ENCODE measurements around the gene ZNF562.
"Not testable (repeated sequence)": the region's sequence is repeated elsewhere in the genome, so short reads cannot be mapped to it uniquely, and the experiment has no call there.

Gene ZNF562

DNA sequence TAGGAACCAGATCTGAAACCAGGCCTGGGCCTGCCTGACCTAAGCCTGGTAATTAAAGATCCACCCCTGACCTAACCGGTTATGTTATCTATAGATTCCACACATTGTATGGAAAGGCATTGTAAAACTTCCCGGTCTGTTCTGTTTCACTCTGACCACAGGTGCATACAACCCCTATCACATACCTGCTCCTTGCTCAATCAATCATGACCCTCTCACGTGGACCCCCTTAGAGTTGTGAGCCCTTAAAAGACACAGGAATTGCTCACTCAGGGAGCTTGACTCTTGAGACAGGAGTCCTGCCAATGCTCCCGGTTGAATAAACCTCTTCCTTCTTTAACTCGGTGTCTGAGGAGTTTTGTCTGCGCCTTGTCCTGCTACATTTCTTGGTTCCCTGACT is 27.3 kb upstream of the ZNF562 start:
- Histone ChIP-seq H3K4me3 (no peak overlapping the region), H3K27ac (no peak overlapping the region)
- TF ChIP-seq, protein P1, sequence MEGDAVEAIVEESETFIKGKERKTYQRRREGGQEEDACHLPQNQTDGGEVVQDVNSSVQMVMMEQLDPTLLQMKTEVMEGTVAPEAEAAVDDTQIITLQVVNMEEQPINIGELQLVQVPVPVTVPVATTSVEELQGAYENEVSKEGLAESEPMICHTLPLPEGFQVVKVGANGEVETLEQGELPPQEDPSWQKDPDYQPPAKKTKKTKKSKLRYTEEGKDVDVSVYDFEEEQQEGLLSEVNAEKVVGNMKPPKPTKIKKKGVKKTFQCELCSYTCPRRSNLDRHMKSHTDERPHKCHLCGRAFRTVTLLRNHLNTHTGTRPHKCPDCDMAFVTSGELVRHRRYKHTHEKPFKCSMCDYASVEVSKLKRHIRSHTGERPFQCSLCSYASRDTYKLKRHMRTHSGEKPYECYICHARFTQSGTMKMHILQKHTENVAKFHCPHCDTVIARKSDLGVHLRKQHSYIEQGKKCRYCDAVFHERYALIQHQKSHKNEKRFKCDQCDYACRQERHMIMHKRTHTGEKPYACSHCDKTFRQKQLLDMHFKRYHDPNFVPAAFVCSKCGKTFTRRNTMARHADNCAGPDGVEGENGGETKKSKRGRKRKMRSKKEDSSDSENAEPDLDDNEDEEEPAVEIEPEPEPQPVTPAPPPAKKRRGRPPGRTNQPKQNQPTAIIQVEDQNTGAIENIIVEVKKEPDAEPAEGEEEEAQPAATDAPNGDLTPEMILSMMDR (IDR thresholded peaks at IDR 0.05) = no peak
- DNase-seq (ENCODE audit: low spot score) = no peak

DNA sequence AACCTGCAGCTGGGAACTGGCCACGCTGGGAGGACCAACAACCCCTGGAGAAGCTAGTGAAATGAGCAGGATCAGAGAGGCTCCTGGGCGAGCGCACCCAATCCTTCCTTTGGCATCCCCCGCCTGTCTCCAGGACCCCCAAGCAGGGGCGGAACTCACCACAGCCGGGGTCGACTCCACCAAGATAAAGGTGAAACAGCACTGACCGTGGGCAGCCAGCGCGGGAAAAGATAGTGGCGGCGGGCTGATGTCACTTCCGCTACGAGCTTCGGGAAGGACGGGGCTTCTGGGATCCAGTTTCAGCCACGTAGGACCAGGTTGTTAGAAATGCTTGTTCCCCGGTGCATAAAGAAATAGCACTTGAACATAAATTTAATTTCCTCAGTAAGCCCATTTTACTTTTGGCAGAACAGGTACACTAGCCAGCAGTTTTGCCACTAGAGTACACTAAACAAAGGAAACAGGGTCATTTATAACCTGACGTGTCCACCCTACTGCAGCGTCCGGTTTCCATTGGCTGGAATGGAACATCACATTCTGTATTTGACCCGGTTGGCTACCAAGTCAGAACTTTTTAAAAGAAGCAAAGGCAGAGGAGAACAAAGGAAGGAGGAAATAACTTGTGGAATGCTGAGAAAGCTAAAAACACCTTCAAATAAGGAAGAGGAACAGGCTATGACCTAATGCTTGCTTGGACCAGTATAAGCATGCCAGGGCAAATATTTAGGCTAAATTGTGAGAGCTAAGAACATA is 25.5 kb upstream of the ZNF562 start:
- TF ChIP-seq, protein P1 (IDR thresholded peaks at IDR 0.05) = no peak
- H3K27ac ChIP-seq = no peak overlapping the region
- no peak overlapping the region for H3K4me3 ChIP-seq
- DNase-seq (ENCODE audit: low spot score) = no peak

DNA sequence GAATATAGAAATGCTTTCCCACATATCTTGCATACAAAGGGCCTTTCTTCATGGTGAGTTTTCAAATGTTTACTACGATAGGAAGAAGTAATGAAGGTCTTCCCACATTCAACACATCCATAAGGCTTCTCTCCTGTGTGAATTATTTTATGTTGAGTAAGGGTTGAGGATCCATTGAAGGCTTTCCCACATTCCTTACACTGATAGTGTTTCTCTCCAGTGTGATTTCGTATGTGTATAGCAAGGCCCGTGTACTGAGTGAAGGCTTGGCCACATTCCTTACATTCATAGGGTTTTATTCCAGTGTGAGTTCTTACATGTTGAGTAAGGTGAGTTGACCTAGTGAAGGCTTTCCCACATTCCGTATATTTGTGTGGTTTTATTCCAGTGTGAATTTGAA is 15.4 kb upstream of the ZNF562 start:
- H3K27ac ChIP-seq; DNase-seq (ENCODE audit: low spot score); H3K4me3 ChIP-seq: not testable (repeated sequence)

DNA sequence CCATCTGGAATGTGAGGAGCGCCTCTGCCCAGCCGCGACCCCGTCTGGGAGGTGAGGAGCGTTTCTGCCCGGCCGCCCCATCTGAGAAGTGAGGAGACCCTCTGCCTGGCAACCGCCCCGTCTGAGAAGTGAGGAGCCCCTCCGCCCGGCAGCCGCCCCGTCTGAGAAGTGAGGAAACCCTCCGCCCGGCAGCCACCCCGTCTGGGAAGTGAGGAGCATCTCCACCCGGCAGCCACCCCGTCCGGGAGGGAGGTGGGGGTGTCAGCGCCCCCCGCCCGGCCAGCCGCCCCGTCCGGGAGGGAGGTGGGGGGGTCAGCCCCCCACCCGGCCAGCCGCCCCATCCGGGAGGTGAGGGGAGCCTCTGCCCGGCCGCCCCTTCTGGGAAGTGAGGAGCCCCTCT is 5.1 kb upstream of the ZNF562 start:
- not testable (repeated sequence) for DNase-seq (ENCODE audit: low spot score); H3K27ac ChIP-seq; H3K4me3 ChIP-seq

DNA sequence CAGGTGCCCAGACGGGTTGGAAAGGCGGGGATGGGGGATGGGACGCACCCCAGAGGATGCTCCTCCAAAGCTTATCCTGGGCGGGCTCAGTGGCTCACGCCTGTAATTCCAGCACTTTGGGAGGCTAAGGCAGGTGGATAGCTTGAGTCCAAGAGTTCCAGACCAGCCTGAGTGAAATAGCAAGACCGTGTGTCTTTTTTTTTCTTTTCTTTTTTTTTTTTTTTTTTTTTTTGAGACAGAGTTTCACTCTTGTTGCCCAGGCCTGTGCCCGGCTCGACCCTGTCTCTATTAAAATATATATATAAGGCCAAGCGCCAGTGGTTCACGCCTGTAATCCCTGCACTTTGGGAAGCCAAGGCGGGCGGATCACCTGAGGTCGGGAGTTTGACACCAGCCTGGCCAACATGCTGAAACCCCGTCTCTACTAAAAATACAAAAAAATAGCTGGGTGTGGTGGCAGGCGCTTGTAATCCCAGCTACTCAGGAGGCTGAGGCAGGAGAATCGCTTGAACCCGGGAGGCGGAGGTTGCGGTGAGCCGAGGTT is 530 bp upstream of the ZNF562 start:
- not testable (repeated sequence) for DNase-seq (ENCODE audit: low spot score)
- H3K4me3 ChIP-seq = peak overlapping the region; percentile 79
- peak overlapping the region; percentile 83 to 96 for H3K27ac ChIP-seq

DNA sequence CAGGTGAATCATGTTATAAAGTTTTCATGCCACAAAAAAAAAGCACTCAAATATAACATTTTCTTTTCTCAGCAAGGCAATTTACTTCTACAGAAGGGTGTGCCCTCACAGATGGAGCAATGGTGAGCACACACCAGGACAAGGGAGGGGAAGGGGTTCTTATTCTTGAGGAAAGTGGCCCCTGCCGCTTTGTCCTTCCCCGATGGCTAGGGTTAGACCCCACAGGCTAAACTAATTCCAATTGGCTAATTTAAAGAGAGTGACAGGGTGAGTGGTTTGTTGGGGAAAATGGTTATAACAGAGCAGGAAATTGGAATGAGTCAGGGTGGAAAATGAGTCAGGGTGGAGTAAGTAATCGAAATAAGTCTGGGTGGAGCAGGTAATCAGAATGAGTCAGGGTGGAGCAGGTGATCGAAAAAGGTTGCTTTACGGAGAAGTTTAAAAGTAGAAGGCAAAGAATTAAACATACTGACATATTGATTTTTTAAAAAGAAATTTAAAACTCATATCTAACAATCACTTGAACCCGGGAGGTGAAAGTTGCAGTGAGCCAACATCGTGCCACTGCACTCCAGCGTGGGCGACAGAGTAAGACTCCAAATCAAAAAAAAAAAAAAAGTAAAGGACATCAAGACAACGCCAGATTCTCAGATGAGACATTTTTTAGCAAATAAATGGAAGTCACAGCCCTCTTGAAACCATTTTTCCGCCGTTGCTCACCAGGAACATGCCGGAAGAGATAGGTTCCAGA is 813 bp downstream of the ZNF562 start:
- Histone ChIP-seq H3K27ac (peak overlapping the region; percentile 83 to 96), H3K4me3 (peak overlapping the region; percentile 79)
- no peak for DNase-seq (ENCODE audit: low spot score)
- TF ChIP-seq, protein P1 (IDR thresholded peaks at IDR 0.05) = no peak

DNA sequence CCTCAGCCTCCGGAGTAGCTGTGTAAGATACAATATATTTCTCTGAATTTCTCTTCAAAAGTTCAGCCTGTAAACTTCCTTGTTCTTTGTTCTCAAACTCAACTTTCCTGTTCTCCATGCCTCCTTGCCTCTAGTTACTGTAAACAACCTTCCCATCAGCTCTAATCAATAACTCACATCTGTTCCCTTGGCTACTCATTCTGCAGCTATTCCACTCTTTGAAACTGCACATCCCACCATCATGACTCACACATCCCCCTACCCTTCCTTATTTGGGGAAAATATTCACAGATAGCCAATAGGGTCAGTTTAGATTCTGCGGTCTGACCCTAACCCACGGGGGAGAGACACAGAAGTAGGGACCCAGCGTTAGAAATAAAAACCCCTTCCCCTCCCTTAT is 2.0 kb downstream of the ZNF562 start:
- no peak for DNase-seq (ENCODE audit: low spot score)
- H3K27ac ChIP-seq = no peak overlapping the region
- TF ChIP-seq, protein P1 (IDR thresholded peaks at IDR 0.05) = no peak
- H3K4me3 ChIP-seq = no peak overlapping the region

DNA sequence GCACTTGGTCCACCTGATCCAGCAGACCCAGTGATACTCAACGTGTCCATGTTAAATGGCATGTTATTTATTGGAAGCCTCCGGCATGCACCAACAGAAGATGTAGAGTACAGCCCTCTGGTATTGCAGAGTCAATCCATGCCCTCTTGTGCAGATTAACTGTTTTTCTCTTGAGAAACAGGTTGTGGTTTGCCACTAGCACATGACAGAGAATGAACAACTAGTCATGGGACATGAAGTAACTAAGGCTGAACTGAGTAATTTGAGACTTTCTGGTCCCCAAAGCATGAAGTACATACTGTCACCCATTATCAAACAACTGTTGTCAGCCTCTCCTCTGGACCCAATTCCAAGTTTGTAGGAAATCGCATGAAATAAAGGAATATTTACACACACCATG is 3.2 kb downstream of the ZNF562 start:
- no peak for DNase-seq (ENCODE audit: low spot score)
- no peak overlapping the region for H3K4me3 ChIP-seq
- no peak overlapping the region for H3K27ac ChIP-seq
- TF ChIP-seq, protein P1 (IDR thresholded peaks at IDR 0.05) = no peak

All from coronary artery (tissue), 2 donors.